BE2C (cell line): Measurements from ENCODE around the gene SHC3.

Experiments
- DNase-seq: peaks from one replicate; pipeline ENCODE4 v3.0.0-alpha.2; 2020
- H3K27me3 ChIP-seq: fragments of 250-450 bp; sonication (Bioruptor Pico); 2 replicates; pipeline ENCODE4 v1.5.1; 2020; ENCODE audit warnings: mild to moderate bottlenecking
- H3K36me3 ChIP-seq: fragments of 250-450 bp; sonication (Bioruptor Pico); 2 replicates; pipeline ENCODE4 v1.5.1; 2020; ENCODE audit warnings: mild to moderate bottlenecking
- H3K4me1 ChIP-seq: fragments of 250-450 bp; sonication (Bioruptor Pico); 2 replicates; pipeline ENCODE4 v1.5.1; 2020
- H3K4me3 ChIP-seq: 2 replicates; pipeline ENCODE4 v1.5.1; 2011; ENCODE audit warnings: low read depth, low read length
- H3K9me3 ChIP-seq: fragments of 250-450 bp; sonication (Bioruptor Pico); 2 replicates; pipeline ENCODE4 v1.5.1; 2020
- CTCF ChIP-seq: IDR thresholded peaks from 2 replicates; pipeline ENCODE4 v1.5.1; 2012; ENCODE audit warnings: mild to moderate bottlenecking, low read depth, low read length

SHC3 gene

GRCh38 chr9:89006996-89007967, 171.3 kb downstream of the SHC3 start:
- Histone ChIP-seq H3K4me1 (peaks cover 8% of the 10 kb centered on the region), H3K9me3 (no peaks in the 10 kb centered on the region)

GRCh38 chr9:89006267-89006666, 172.4 kb downstream of the SHC3 start:
- H3K36me3 ChIP-seq, result peaks cover 17% of the 10 kb centered on the region
- no peak for TF ChIP-seq CTCF

More at GRCh38 chr9:89006996-89007967, 171.3 kb downstream of the SHC3 start:
- Histone ChIP-seq H3K27me3 (no peaks in the 10 kb centered on the region), H3K4me3 (no peak overlapping the region), H3K36me3 (peaks cover 24% of the 10 kb centered on the region)
- no peak for TF ChIP-seq CTCF
- no peak for DNase-seq

GRCh38 chr9:89005323-89005722, 173.3 kb downstream of the SHC3 start:
- Histone ChIP-seq H3K9me3 (no peaks in the 10 kb centered on the region), H3K4me1 (peaks cover 12% of the 10 kb centered on the region), H3K36me3 (peaks cover 10% of the 10 kb centered on the region), H3K4me3 (no peak overlapping the region), H3K27me3 (no peaks in the 10 kb centered on the region)
- TF ChIP-seq CTCF, result no peak
- no peak for DNase-seq

More at GRCh38 chr9:89006267-89006666, 172.4 kb downstream of the SHC3 start:
- Histone ChIP-seq H3K4me3 (no peak overlapping the region), H3K9me3 (no peaks in the 10 kb centered on the region), H3K27me3 (no peaks in the 10 kb centered on the region), H3K4me1 (peaks cover 8% of the 10 kb centered on the region)
- DNase-seq, result no peak

GRCh38 chr9:89002987-89003386, 175.6 kb downstream of the SHC3 start:
- H3K36me3 ChIP-seq, result 0 out of 2 replicates have a peak, but pooled peaks cover 2% of the 10 kb centered on the region
- DNase-seq, result no peak
- no peak for TF ChIP-seq CTCF
- no peak overlapping the region for H3K4me3 ChIP-seq
- peaks cover 16% of the 10 kb centered on the region for H3K4me1 ChIP-seq
- H3K9me3 ChIP-seq, result no peaks in the 10 kb centered on the region
- no peaks in the 10 kb centered on the region for H3K27me3 ChIP-seq

GRCh38 chr9:89001917-89002540, 176.6 kb downstream of the SHC3 start:
- H3K27me3 ChIP-seq, result no peaks in the 10 kb centered on the region
- no peak overlapping the region for H3K4me3 ChIP-seq
- H3K4me1 ChIP-seq, result peaks cover 24% of the 10 kb centered on the region
- no peak for DNase-seq
- H3K36me3 ChIP-seq, result 0 out of 2 replicates have a peak, but pooled peaks cover 2% of the 10 kb centered on the region
- H3K9me3 ChIP-seq, result no peaks in the 10 kb centered on the region
- TF ChIP-seq CTCF, result no peak
